ENCODE results near the gene KIR3DL1.
"Not testable (repeated sequence)": the region's sequence is repeated elsewhere in the genome, so short reads cannot be mapped to it uniquely, and the experiment has no call there.

- TF ChIP-seq EZH2 (IDR thresholded peaks at IDR 0.05; ENCODE audit: borderline replicate concordance, low read length) = not testable (repeated sequence)
- TF ChIP-seq, protein P1, sequence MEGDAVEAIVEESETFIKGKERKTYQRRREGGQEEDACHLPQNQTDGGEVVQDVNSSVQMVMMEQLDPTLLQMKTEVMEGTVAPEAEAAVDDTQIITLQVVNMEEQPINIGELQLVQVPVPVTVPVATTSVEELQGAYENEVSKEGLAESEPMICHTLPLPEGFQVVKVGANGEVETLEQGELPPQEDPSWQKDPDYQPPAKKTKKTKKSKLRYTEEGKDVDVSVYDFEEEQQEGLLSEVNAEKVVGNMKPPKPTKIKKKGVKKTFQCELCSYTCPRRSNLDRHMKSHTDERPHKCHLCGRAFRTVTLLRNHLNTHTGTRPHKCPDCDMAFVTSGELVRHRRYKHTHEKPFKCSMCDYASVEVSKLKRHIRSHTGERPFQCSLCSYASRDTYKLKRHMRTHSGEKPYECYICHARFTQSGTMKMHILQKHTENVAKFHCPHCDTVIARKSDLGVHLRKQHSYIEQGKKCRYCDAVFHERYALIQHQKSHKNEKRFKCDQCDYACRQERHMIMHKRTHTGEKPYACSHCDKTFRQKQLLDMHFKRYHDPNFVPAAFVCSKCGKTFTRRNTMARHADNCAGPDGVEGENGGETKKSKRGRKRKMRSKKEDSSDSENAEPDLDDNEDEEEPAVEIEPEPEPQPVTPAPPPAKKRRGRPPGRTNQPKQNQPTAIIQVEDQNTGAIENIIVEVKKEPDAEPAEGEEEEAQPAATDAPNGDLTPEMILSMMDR (IDR thresholded peaks at IDR 0.05; ENCODE audit: low read length) = not testable (repeated sequence)
Measured at GRCh38 chr19:54824416-54824815, 8.1 kb downstream of the KIR3DL1 start.

Data from OCI-LY1 (cell line).